GM21390 (cell line): ENCODE results near the gene UVSSA.
"Not testable (repeated sequence)": the region's sequence is repeated elsewhere in the genome, so short reads cannot be mapped to it uniquely, and the experiment has no call there.

Source experiments
- ATAC-seq: cut with Tn5 transposase; IDR thresholded peaks from one replicate; pipeline ENCODE4 v1.9.1; 2021; ENCODE audit not compliant: unreplicated experiment

The UVSSA gene

DNA sequence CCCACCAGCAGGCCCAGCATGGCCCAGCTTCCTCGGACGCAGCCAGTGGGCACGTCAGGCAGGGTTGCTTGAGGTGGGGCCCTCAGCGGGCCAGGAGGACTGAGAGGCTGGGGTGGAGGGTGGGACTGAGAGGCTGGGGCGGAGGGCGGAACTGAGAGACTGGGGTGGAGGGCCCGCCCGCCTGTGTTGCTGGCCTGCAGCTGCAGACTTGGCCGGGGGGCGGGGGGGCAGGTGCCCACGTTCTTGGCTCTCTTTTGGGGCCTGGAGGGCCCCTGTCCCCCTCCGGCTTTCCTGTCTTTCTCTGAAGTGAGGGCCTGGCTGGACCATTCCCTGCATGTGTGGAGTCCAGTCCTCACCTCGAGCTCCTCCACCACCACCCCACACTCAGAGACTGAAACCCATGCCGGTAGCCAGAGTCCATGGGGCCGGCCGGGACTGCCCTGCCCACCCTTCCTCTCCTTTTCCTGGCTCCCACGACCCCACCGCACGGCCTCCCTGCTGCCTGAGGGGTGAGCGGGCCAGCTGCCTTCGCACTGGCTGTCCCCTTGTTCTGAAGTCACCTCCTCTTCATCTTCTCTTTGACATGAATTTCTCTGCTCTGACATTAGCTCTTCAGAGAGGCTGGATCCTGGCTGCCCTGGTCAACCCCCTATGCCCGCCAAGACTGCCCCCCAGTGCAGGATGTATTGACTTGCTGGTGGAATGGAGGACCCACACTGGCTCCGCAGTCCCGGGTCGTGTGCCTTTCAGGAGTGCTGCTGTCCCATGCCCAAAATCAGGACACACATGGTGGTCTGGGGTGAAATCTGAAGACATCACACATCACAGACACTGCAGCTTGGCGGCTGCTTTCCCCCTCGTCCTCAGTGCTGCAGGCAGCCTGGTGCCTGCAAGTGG, 69.3 kb downstream of the UVSSA start:
- no peak for ATAC-seq

DNA sequence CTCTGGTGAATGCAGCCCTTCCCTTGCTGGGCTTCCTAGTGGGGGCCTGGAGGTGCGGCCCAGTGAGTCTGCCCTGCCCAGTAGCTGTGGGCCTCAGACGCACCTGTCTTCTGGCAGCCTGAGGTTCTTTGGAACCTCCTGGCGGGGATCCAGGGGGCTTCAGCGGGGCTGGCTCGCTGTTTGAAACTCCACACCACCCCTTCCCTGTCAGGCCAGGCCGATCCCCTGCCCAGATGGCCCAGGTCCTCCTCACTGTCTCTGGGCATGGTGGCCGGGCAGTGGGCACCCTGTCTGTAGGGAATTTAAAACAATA, 69.9 kb downstream of the UVSSA start:
- ATAC-seq: no peak

DNA sequence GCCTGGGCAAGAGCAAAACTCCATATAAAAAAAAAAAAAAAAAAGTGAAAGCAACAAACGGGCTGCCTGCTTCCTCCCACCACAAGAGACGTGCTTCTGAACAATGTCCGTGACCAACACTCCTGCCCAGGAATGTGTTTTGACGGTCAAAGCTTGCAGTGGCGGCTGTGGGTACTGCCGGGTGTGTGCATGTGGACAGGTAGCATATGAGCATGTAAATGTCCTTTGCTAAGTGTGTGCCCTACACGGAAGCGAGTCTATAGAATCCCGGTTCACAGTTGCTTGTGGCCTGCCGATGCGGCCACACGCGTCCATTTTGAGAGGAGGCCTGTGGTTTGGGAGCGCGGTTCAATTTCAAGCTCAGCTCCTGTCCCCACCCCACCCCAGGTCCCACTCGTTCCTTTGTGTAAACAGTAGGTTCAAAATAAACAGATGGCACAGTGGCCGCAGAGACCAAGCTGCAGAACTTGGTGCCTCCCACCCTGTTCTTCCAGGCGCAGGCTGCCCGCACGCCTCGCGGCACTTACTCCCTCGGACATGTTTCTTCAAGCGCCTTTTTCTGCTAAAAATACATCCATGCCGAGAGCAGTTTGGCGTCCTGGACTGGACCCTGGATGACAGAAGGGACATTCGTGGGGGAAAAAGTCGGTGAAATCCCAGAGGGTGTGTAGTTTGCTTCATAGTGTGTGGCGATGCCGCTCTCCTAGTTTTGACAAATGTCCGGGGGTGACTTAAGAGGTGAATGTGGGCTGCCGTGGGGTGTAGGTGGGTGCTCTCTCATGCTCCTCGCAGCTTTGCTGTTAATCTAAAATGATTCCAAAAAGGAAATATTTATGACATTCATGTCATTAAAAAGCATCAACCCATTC, 70.7 kb downstream of the UVSSA start:
- ATAC-seq: no peak

DNA sequence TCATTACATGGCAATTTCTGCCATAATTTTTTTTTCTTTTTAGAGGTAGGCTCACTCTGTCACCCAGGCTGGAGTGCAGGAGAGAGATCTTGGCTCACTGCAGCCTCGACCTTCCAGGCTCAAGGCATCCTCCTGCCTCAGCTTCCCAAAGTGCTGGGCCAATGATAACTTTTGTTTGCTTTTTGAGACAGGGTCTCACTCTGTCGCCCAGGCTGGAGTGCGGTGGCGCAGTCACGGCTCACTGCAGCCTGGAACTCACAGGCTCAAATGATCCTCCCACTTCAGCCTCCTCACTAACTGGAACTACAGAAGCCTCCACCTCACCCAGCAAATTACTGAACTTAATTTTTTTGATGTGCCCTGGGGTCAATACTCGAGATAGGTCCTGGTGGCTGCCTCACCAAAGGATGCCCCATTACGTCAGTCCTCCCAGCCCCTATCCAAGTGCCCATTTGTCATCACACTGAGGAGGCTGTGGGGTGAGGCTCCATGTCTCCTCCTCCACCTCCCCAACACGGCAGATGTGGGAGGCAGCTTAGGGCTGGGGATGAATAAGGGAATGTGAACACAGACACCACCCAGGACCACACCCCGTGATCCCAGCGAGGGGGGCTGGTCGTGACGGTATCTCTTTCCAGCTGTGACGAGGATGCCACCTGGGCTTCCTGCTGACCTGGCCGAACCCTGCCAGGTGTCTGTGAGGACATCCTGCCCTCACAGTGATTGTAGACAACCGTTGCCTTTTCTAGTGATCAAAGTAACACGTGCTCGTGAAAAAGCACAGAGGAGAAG, 71.7 kb downstream of the UVSSA start:
- no peak for ATAC-seq

DNA sequence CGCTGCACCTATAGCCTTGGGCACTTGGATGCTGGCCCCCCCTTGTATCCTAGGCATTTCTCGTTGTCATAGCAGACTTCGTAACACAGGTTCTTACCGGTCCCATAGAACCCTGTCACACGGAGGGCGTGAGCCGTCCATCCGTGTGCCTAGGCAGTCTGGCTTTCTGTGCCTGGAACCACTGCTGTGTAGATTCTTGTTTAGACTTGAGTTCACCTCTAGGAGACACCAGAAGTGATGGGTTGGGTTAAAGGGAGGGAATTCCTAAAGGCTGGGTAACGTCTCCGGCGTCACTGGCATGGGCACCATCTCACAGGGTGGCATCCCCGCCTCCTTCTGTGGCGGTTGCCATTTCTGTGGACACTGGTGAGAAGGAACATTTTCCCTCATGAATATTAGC, 72.7 kb downstream of the UVSSA start:
- no peak for ATAC-seq

DNA sequence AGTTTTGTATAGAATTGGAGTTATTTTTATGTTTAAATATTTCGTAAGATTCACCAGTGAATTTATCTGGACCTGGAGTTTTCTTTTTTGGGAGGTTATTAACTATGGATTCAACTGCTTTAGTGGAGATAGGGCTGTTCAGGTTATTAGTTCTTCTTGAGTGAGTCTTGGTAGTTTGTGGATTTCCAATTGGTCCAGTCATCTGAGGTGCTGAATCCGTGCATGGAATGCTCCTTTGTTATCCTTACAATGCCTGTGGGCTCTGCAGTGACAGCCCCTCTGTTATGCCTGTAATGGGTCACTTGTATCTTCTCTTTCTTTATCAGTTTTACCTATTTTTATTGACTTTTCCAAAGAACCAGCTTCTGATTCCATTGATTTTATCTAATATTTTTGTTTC, 74.6 kb downstream of the UVSSA start:
- ATAC-seq: no peak

DNA sequence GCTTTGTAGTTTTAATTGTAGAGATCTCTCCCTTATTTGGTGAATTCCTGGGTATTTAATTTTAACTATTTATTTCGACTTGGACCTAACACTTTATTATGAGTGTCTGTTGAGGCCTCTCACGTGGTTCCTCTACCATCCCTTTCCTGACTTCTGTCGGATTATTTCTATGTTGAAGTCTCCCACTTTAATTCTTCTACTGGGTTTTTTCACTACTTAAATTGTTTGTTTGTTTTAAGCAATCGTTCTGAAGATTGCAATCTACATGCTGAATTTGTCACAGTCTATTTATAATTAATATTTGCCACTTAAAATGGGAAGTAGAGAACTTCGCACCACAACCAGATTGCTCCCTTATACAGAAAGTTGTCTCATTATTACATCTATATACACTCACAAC, 80.0 kb downstream of the UVSSA start:
- no peak for ATAC-seq

DNA sequence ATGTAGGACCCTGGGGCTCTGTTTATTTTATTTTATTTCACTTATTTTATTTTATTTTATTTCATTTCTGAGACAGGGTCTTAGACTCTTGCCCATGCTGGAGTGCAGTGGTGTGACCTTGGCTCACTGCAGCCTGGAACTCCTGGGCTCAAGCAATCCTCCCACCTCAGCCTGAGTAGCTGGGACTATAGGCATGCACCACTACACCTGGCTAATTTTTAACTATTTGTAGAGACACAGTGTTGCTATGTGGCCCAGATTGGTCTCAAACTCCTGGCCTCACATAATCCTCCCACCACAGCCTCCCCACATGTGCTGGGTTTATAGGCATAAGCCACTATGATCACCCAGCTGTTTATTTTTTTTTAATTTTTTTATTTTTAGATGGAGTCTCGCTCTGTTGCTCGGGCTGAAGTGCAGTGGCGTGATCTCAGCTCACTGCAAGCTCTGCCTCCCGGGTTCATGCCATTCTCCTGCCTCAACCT, 96.7 kb downstream of the UVSSA start:
- not testable (repeated sequence) for ATAC-seq
